Body of pancreas (tissue), 4 donors: ENCODE measurements around the gene HMCN2.

Experiments
- POLR2A ChIP-seq, 3 donors: fragments of 450-650 bp; IDR thresholded peaks; one replicate each; pipeline ENCODE4 v1.6.1; 2016; ENCODE audit warnings: antibody characterized with exemption in 3 of 3, mild to moderate bottlenecking in 2 of 3
- TF ChIP-seq, protein P1 (sequence below), 7 experiments: fragments of 450-650 bp in 4 of 7; fragments of 200-600 bp in 3 of 7; sonication (generic) in 3 of 7; IDR thresholded peaks; one replicate each; pipeline ENCODE4 v1.5.1; 2016 to 2019; ENCODE audit warnings: antibody characterized with exemption in 7 of 7

- no peak for TF ChIP-seq POLR2A (IDR thresholded peaks at IDR 0.05)
- TF ChIP-seq, protein P1, sequence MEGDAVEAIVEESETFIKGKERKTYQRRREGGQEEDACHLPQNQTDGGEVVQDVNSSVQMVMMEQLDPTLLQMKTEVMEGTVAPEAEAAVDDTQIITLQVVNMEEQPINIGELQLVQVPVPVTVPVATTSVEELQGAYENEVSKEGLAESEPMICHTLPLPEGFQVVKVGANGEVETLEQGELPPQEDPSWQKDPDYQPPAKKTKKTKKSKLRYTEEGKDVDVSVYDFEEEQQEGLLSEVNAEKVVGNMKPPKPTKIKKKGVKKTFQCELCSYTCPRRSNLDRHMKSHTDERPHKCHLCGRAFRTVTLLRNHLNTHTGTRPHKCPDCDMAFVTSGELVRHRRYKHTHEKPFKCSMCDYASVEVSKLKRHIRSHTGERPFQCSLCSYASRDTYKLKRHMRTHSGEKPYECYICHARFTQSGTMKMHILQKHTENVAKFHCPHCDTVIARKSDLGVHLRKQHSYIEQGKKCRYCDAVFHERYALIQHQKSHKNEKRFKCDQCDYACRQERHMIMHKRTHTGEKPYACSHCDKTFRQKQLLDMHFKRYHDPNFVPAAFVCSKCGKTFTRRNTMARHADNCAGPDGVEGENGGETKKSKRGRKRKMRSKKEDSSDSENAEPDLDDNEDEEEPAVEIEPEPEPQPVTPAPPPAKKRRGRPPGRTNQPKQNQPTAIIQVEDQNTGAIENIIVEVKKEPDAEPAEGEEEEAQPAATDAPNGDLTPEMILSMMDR (IDR thresholded peaks at IDR 0.05) = no peak
Observed at GRCh38 chr9:130483371-130483971, 217.9 kb downstream of the HMCN2 start.
